Endothelial cell of hepatic sinusoid (primary cell): ENCODE measurements around the gene DBT.
"Not testable (repeated sequence)": the region's sequence is repeated elsewhere in the genome, so short reads cannot be mapped to it uniquely, and the experiment has no call there.

ENCODE experiments used
- in situ Hi-C: cut with HindIII; loops from 2 replicates; pipeline ENCODE4 v1.10.0; 2017; ENCODE audit warnings: low sequenced_read_pairs

Gene DBT

GRCh38 chr1:100202703-100203102, 46.9 kb downstream of the DBT start:
- in situ Hi-C loops: not testable (repeated sequence)

DNA sequence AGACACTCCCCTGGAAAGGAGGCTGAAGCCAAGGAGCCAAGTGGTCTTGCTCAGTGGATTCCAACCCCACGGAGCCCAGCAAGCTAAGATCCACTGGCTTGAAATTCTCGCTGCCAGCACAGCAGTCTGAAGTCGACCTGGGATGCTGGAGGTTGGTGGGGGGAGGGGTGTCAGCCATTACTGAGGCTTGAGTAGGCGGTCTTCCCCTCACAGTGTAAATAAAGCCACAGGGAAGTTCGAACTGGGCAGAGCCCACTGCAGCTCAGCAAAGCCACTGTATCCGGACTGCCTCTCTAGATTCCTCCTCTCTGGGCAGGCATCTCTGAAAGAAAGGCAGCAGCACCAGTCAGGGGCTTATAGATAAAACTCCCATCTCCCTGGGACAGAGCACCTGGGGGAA, 49.6 kb downstream of the DBT start:
- in situ Hi-C loops: not testable (repeated sequence)

GRCh38 chr1:100198596-100198995, 51.0 kb downstream of the DBT start:
- in situ Hi-C loops: no loop called here

DNA sequence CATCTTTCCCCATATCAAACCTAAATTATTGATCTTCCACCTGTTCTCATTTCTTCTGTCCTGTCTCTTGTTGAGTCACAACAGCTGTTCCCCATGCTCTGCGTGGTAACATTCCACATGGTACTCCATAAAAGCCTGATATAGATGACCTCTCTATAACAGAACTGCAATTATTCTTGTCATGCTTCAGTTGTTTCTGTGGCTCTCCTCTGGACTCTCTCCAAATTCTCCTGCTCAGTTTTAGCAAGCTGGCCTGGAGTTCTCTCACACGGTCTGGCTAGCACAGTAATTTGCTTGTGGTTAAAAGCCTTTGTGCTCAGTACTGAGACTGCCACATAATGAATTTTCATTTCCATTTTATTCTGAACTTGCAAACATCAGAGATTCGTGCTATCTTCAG, 61.0 kb downstream of the DBT start:
- in situ Hi-C loops: no loop called here

DNA sequence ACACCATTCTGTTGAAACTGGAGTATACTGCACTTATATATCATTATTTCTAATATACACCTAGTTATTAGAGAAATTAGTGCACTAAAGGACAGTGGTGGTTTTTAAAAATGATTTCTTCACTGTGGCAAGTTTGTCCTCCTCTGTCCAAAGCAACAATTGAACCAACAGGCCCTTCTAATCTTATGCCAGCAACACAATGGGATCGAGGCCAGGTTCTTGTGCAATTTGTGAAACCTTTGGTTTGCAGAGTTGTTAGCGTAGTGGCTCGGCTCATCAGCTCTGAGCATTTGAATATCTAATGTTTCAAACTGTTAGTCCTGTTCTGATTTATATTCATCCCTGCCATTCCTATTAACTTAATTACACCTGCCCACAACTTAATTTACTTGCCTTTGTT, 61.7 kb downstream of the DBT start:
- in situ Hi-C loops: no loop called here

GRCh38 chr1:100184536-100184935, 65.1 kb downstream of the DBT start:
- in situ Hi-C loops: no loop called here

DNA sequence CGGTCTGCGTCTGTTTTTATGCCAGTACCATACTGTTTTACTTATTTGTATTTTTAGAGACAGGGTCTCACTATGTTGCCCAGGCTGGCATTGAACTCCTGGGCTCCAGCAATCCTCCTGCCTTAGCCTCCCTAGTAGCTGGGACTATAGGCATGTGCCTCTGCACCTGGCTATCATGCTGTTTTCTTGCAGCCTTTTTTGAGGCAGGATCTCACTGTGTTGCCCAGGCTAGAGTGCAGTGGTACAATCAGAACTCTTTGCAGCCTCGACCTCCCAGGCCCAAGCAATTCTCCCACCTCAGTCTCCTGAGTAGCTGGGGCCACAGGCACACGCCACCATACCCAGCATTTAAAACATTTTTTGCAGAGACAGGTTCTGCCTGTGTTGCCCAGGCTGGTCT, 66.3 kb downstream of the DBT start:
- in situ Hi-C loops: no loop called here

DNA sequence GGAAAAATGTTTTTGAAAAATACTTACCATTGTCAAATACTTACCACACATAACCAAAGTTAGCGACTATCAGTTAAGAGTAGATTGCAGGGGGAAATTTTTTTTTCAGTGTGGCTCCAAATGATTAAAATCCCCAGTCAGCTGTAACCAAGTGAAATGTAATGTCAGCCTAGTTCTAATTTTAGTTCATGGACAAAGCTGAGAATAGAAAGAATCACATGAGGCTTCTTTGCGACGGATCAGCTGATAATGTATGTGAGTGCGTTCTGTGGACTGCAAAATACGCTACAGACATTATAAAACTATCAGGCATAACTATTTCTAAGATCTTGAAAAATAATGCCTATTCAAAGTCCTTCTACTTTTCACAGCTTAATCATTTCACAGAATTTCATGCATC, 71.5 kb downstream of the DBT start, which contains the start of gene LRRC39:
TSS of gene LRRC39 (minus strand) at position 166 of the 400 bp plus-strand sequence. CDS start 9,740 bp downstream, outside the sequence.
- in situ Hi-C loops: no loop called here

- in situ Hi-C loops: no loop called here
Observed at GRCh38 chr1:100177295-100178041, 72.2 kb downstream of the DBT start.

- in situ Hi-C loops: no loop called here
Observed at GRCh38 chr1:100168051-100168450, 81.6 kb downstream of the DBT start.

GRCh38 chr1:100164702-100165101, 84.9 kb downstream of the DBT start:
- in situ Hi-C loops: no loop called here

GRCh38 chr1:100164216-100164615, 85.4 kb downstream of the DBT start:
- in situ Hi-C loops: no loop called here

DNA sequence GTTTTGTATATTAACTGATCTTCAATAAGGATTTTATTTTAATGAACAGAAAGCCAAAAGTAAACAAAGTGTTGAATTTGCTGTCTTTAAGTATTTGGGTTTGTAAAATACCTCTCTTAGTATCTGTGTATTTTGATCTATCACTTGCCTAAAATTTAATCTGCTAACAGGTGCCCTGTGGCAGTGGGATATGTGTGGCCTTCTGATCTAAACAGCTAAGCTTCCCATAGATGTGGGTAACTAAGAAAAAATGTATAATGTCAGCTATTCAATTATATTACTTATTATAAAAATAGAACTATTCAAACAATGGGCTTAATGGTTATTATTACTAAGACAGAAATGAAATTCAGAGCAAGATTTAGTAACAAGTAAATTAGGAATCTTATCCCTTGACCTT, 86.8 kb downstream of the DBT start:
- in situ Hi-C loops: no loop called here

DNA sequence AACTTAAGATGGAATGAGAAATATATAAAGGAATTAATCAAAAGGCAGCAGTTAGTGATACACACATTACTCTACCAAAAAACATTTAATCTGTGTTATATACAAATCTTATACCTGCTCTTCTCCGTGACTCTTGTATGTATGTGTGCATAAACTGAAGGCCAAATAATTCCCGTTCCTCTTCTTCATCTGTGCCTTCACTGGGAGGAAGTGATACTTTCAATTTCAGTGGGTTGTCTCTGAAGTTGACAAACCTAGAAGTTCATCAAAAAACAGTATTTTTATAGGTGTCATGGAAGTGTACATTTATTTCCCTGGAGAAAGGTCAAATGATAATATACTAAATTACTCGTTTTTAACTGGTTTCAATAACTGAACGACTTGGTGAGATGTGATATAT, 97.4 kb downstream of the DBT start:
- in situ Hi-C loops: no loop called here

DNA sequence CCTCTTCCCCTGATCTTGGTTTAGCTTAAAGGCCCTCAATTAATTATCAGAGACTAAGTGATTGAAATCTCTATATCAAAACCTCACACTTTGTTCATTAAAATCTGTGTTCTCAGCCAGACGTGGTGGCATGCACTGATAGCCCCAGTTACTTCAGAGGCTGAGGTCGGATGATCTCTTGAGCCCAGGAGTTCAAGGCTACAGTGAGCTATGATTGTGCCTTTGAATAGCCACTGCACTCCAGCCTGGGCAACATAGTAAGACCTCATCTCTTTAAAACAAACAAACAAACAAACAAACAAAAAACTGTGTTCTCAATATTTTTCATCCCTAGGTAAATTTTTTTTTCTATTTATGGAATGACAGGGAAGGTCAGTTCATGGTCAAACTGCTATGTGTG, 98.0 kb downstream of the DBT start:
- in situ Hi-C loops: no loop called here

GRCh38 chr1:100147875-100148274, 101.8 kb downstream of the DBT start:
- in situ Hi-C loops: no loop called here

DNA sequence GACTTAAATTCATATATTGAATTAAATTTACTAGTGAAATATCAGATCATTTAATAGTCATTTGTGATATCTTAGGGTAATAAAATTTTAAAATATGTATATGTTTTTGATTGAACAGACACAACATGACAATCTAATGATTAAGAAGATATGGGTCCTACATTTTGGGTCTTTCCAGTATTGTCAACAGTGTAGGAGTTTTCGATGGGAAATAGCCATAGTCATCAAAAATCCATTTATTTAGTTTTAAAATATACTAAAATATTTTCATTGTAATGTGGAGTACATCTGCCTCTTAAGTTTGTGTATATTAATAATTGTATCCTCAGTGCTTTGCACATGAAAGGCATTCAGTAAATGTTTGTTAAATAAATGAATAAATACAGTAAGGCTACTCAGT, 102.7 kb downstream of the DBT start:
- in situ Hi-C loops: no loop called here

GRCh38 chr1:100145116-100145515, 104.5 kb downstream of the DBT start:
- in situ Hi-C loops: no loop called here

- in situ Hi-C loops: no loop called here
Observed at GRCh38 chr1:100142343-100142742, 107.3 kb downstream of the DBT start.

DNA sequence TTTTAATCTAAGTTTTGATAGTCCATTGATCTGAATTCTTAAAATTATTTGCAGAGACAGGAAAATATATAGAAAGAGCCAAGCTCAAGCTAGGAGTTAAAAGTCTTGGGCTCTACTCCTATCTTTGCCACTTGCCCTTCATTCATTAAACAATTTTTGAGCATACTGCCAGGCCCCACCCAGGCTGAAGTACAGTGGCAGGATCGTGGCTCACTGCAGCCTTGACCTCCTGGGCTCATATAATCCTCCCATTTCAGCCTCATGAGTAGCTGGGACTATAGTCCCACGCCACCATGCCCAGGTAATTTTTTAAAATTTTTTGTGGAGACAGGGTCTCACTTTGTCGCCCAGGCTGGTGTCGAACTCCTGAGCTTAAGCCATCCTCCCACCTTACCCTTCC, 108.4 kb downstream of the DBT start:
- in situ Hi-C loops: no loop called here

DNA sequence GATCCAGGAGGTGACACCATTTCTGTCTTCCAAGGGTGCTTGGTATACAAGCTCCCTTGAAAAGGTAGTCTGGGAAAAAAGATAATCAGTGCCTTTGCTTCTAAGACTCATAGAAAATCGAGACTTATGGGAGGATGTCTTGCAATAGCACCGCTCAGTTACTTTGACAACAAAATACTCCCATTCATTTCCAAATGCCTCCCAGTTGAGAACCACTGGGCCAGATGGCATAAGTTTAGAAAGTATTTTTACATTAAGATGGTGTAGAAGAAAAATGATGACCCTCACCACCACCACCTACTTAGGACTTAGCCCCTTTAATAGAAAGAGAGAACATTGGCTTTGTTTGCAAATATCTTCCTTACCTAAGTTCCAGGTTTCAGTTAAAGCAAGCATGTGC, 112.0 kb downstream of the DBT start:
- in situ Hi-C loops: no loop called here
